Vagina (tissue), 2 donors: ENCODE measurements around the gene NTM.

Source experiments
- POLR2A ChIP-seq, 2 donors: fragments of 450-650 bp; IDR thresholded peaks; one replicate each; pipeline ENCODE4 v1.6.1; 2017; ENCODE audit warnings: antibody characterized with exemption in 2 of 2, mild to moderate bottlenecking in 2 of 2, moderate library complexity in 2 of 2
- TF ChIP-seq, protein P1 (sequence below), 3 experiments: fragments of 450-650 bp in 2 of 3; fragments of 200-600 bp in 1 of 3; sonication (generic) in 1 of 3; IDR thresholded peaks; one replicate each; pipeline ENCODE4 v1.5.1; 2017 to 2019; ENCODE audit warnings: antibody characterized with exemption in 3 of 3, mild to moderate bottlenecking in 2 of 3, moderate library complexity in 2 of 3

DNA sequence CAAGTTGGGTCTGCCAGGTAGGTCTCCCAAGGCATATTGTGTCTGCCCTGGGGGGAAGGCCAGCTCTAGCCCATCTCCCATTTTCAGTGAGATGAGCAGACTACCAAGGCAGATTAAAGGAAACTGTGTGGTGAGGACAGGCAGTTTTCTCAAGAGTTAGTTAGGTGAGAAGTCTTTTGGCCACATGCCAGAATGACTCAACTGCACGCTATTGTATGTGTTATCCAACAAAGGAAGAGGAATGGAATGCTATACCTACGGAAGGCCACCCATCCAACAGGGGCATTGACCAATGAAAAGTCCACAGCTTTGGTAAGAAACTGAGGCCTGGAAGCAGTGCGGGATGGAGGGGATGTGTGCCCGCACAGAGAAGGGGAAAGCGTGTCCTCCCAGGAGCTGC is 941.7 kb downstream of the NTM start:
- TF ChIP-seq, protein P1, sequence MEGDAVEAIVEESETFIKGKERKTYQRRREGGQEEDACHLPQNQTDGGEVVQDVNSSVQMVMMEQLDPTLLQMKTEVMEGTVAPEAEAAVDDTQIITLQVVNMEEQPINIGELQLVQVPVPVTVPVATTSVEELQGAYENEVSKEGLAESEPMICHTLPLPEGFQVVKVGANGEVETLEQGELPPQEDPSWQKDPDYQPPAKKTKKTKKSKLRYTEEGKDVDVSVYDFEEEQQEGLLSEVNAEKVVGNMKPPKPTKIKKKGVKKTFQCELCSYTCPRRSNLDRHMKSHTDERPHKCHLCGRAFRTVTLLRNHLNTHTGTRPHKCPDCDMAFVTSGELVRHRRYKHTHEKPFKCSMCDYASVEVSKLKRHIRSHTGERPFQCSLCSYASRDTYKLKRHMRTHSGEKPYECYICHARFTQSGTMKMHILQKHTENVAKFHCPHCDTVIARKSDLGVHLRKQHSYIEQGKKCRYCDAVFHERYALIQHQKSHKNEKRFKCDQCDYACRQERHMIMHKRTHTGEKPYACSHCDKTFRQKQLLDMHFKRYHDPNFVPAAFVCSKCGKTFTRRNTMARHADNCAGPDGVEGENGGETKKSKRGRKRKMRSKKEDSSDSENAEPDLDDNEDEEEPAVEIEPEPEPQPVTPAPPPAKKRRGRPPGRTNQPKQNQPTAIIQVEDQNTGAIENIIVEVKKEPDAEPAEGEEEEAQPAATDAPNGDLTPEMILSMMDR (IDR thresholded peaks at IDR 0.05), result no peak
- no peak for TF ChIP-seq POLR2A (IDR thresholded peaks at IDR 0.05)
